GM23338 (cell line): ENCODE measurements around the gene C14orf119.

ENCODE experiments used
- CREB1 ChIP-seq: fragments of 250-450 bp; sonication (Bioruptor Pico); IDR thresholded peaks from 2 replicates; pipeline ENCODE4 v1.5.0; 2020; ENCODE audit warnings: low read depth, mild to moderate bottlenecking, moderate library complexity
- EZH2 ChIP-seq: fragments of 200-600 bp; sonication (generic); IDR thresholded peaks from one replicate; pipeline ENCODE4 v1.8.0; 2017; ENCODE audit warnings: antibody characterized with exemption, mild to moderate bottlenecking, low read depth; ENCODE audit not compliant: unreplicated experiment
- EZH2phosphoT487 ChIP-seq: fragments of 200-600 bp; sonication (generic); IDR thresholded peaks from one replicate; pipeline ENCODE4 v1.8.1; 2018; ENCODE audit warnings: antibody characterized with exemption; ENCODE audit not compliant: unreplicated experiment
- JUNB ChIP-seq: IDR thresholded peaks from one replicate; pipeline ENCODE4 v1.6.1; 2016; ENCODE audit warnings: antibody characterized with exemption; ENCODE audit not compliant: unreplicated experiment
- POLR2AphosphoS5 ChIP-seq: IDR thresholded peaks from 2 replicates; pipeline ENCODE4 v1.6.1; 2016; ENCODE audit warnings: antibody characterized with exemption, low read depth
- TF ChIP-seq, protein P1 (sequence below), 2 experiments: fragments of 200-600 bp in 1 of 2; sonication (generic) in 1 of 2; conservative IDR thresholded peaks; 2 replicates each; pipeline versions ENCODE4 v1.5.1 to v1.6.1; 2016 to 2017; ENCODE audit warnings: antibody characterized with exemption in 2 of 2, low read depth in 2 of 2, mild to moderate bottlenecking in 2 of 2, moderate library complexity in 1 of 2
- TF ChIP-seq, protein P2 (sequence below): IDR thresholded peaks from one replicate; pipeline ENCODE4 v1.6.1; 2018; ENCODE audit warnings: antibody characterized with exemption; ENCODE audit not compliant: unreplicated experiment

DNA sequence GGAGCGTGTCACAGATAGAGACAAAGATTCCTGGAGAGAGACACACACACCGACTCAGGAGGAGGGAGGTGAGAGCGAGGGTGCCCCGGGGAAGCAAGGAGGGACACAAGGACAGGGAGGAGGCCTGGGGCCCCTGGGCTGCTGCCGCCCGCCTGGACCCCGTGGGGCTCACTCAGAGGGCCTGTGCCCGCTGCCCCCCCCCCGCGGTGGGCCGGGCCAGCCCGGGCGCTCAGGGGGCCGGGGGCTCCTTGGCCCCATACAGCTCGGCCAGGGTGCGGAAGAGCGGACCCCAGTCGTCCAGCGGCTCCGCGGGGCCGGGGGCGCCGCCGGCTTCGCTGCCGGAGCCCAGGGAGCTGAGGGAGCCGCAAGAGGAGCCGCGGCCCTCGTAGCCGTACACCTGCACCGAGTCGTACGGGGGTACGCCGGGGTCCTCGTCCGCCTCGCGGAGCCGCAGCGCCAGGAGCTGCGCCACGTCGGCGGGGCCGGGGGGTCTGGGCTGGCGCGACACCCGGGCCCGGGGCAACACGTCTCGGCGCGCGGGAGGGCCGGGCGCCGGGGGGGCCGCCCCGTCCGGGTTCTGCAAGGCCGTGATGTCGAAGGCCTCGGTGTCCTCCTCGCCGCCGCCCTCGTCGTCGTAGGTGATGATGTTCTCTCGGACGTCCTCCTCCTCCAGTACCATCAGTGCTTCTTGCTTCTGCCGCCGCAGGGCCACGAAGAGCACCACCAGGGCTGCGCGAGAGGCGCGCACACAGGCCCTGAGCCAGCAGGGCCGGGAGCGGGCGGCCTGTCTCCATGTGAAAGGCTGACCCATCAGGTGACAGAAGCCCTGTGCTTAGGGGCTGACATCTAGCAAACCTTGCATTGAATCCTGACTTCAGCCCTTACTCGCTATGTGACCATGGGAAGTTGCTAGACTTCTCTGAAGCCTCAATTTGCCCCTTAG, 47.3 kb upstream of the C14orf119 start:
- TF ChIP-seq EZH2phosphoT487 (no peak), EZH2 (no peak), JUNB (no peak), POLR2AphosphoS5 (no peak), CREB1 (CRISPR knock-in tag) (no peak)
- TF ChIP-seq, protein P1, sequence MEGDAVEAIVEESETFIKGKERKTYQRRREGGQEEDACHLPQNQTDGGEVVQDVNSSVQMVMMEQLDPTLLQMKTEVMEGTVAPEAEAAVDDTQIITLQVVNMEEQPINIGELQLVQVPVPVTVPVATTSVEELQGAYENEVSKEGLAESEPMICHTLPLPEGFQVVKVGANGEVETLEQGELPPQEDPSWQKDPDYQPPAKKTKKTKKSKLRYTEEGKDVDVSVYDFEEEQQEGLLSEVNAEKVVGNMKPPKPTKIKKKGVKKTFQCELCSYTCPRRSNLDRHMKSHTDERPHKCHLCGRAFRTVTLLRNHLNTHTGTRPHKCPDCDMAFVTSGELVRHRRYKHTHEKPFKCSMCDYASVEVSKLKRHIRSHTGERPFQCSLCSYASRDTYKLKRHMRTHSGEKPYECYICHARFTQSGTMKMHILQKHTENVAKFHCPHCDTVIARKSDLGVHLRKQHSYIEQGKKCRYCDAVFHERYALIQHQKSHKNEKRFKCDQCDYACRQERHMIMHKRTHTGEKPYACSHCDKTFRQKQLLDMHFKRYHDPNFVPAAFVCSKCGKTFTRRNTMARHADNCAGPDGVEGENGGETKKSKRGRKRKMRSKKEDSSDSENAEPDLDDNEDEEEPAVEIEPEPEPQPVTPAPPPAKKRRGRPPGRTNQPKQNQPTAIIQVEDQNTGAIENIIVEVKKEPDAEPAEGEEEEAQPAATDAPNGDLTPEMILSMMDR (conservative IDR thresholded peaks at IDR 0.05; ENCODE audit: low read depth in 2 of 2) = no peak
- TF ChIP-seq, protein P2, sequence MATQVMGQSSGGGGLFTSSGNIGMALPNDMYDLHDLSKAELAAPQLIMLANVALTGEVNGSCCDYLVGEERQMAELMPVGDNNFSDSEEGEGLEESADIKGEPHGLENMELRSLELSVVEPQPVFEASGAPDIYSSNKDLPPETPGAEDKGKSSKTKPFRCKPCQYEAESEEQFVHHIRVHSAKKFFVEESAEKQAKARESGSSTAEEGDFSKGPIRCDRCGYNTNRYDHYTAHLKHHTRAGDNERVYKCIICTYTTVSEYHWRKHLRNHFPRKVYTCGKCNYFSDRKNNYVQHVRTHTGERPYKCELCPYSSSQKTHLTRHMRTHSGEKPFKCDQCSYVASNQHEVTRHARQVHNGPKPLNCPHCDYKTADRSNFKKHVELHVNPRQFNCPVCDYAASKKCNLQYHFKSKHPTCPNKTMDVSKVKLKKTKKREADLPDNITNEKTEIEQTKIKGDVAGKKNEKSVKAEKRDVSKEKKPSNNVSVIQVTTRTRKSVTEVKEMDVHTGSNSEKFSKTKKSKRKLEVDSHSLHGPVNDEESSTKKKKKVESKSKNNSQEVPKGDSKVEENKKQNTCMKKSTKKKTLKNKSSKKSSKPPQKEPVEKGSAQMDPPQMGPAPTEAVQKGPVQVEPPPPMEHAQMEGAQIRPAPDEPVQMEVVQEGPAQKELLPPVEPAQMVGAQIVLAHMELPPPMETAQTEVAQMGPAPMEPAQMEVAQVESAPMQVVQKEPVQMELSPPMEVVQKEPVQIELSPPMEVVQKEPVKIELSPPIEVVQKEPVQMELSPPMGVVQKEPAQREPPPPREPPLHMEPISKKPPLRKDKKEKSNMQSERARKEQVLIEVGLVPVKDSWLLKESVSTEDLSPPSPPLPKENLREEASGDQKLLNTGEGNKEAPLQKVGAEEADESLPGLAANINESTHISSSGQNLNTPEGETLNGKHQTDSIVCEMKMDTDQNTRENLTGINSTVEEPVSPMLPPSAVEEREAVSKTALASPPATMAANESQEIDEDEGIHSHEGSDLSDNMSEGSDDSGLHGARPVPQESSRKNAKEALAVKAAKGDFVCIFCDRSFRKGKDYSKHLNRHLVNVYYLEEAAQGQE = no peak
